C4-2B (cell line): Measurements from ENCODE around the gene LMF2.
A peak's percentile ranks its signal among the peaks of the same experiment; 100 is the strongest.

Experiments used
- H3K27ac ChIP-seq: fragments of 450-650 bp; 2 replicates; pipeline ENCODE4 v1.5.1; 2017
- CTCF ChIP-seq: fragments of 450-650 bp; conservative IDR thresholded peaks from 2 replicates; pipeline ENCODE4 v1.5.1; 2017; ENCODE audit warnings: mild to moderate bottlenecking
- ZFX ChIP-seq: fragments of 450-650 bp; IDR thresholded peaks from 2 replicates; pipeline ENCODE4 v1.6.1; 2017

Gene LMF2

GRCh38 chr22:50529416-50529896 is 22.0 kb upstream of the LMF2 start:
- no peak for TF ChIP-seq CTCF
- no peak for TF ChIP-seq ZFX
- peak overlapping the region; percentile 98 for H3K27ac ChIP-seq

- H3K27ac ChIP-seq, result peak overlapping the region; percentile 98
- no peak for TF ChIP-seq CTCF
- no peak for TF ChIP-seq ZFX
These were observed 21.3 kb upstream of the LMF2 start for GRCh38 chr22:50528682-50529415.

GRCh38 chr22:50527921-50528681 is 20.6 kb upstream of the LMF2 start:
- H3K27ac ChIP-seq, result peak overlapping the region; percentile 98
- TF ChIP-seq CTCF (no peak), ZFX (no peak)

- peak overlapping the region; percentile 98 for H3K27ac ChIP-seq
- TF ChIP-seq CTCF (no peak), ZFX (no peak)
These were observed 19.6 kb upstream of the LMF2 start for GRCh38 chr22:50526834-50527801.

- peak overlapping the region; percentile 98 for H3K27ac ChIP-seq
- TF ChIP-seq CTCF (peak; percentile 84), ZFX (peak; percentile 72)
These were observed 18.8 kb upstream of the LMF2 start for GRCh38 chr22:50526108-50526833.

GRCh38 chr22:50525858-50526107 is 18.3 kb upstream of the LMF2 start:
- TF ChIP-seq CTCF, result 0 out of 2 replicates have a peak, but pooled peaks have one; percentile 71
- TF ChIP-seq ZFX, result no peak
- H3K27ac ChIP-seq, result peak overlapping the region; percentile 98
